Karpas-422 (cell line): Measurements from ENCODE around the gene RAD51B. TPM values are rescaled to one million over a fixed set of nuclear protein-coding genes. Genes with fewer than 3 reads are reported as not detected.

Experiments used
- DNase-seq: peaks from one replicate; pipeline ENCODE4 v3.0.0-alpha.2; 2015
- H2AFZ ChIP-seq: fragments of 200-600 bp; sonication (generic); 2 replicates; pipeline ENCODE4 v1.6.1; 2014; ENCODE audit warnings: antibody characterized with exemption, low read length, mixed read lengths
- H3K27ac ChIP-seq: fragments of 200-600 bp; sonication (generic); 2 replicates; pipeline ENCODE4 v1.5.1; 2014; ENCODE audit warnings: mild to moderate bottlenecking, low read length, moderate library complexity
- H3K27me3 ChIP-seq: fragments of 200-600 bp; sonication (generic); 2 replicates; pipeline ENCODE4 v1.6.1; 2014; ENCODE audit warnings: low read length, mixed read lengths
- H3K36me3 ChIP-seq: fragments of 200-600 bp; sonication (generic); 2 replicates; pipeline ENCODE4 v1.6.1; 2014; ENCODE audit warnings: low read length, mixed read lengths; ENCODE audit not compliant: insufficient read depth
- H3K4me1 ChIP-seq: fragments of 200-600 bp; sonication (generic); 2 replicates; pipeline ENCODE4 v1.6.1; 2014; ENCODE audit warnings: mild to moderate bottlenecking, low read length, mixed read lengths
- H3K4me2 ChIP-seq: fragments of 200-600 bp; sonication (generic); 2 replicates; pipeline ENCODE4 v1.6.1; 2014; ENCODE audit warnings: low read length, low read depth, mild to moderate bottlenecking; ENCODE audit not compliant: poor library complexity, severe bottlenecking
- H3K4me3 ChIP-seq: fragments of 200-600 bp; sonication (generic); 2 replicates; pipeline ENCODE4 v1.5.1; 2014; ENCODE audit warnings: mild to moderate bottlenecking, antibody characterized with exemption, low read length, mixed read lengths
- H3K79me2 ChIP-seq: fragments of 200-600 bp; sonication (generic); 2 replicates; pipeline ENCODE4 v1.6.1; 2014; ENCODE audit warnings: mild to moderate bottlenecking, low read length, mixed read lengths
- H3K9ac ChIP-seq: fragments of 200-600 bp; sonication (generic); 2 replicates; pipeline ENCODE4 v1.6.0; 2014; ENCODE audit warnings: low read length
- H3K9me2 ChIP-seq: fragments of 200-600 bp; sonication (generic), shearing (Covaris generic); replicated peaks from 2 replicates; pipeline ENCODE4 v1.6.0; 2014; ENCODE audit warnings: mild to moderate bottlenecking, low read length, moderate library complexity; ENCODE audit not compliant: insufficient read depth
- H3K9me3 ChIP-seq: fragments of 300-700, 200-600 bp; sonication (generic); 2 replicates; pipeline ENCODE4 v1.6.1; 2014; ENCODE audit warnings: low read length, mixed read lengths
- H4K20me1 ChIP-seq: fragments of 200-600 bp; sonication (generic); 2 replicates; pipeline ENCODE4 v1.6.1; 2014; ENCODE audit warnings: mild to moderate bottlenecking, antibody characterized with exemption, low read length, low read depth; ENCODE audit not compliant: insufficient read depth
- total RNA-seq: library from RNA; depleted of rRNA; stranded (reverse); fragments of >200 nt; shearing (Covaris generic); gene quantifications from 2 replicates; pipeline ENCODE4 v1.2.3, GENCODE V29; 2014; ENCODE audit warnings: low replicate concordance

The RAD51B gene
- total RNA-seq, 1 experiment from 2014 or later = 107 TPM

DNA sequence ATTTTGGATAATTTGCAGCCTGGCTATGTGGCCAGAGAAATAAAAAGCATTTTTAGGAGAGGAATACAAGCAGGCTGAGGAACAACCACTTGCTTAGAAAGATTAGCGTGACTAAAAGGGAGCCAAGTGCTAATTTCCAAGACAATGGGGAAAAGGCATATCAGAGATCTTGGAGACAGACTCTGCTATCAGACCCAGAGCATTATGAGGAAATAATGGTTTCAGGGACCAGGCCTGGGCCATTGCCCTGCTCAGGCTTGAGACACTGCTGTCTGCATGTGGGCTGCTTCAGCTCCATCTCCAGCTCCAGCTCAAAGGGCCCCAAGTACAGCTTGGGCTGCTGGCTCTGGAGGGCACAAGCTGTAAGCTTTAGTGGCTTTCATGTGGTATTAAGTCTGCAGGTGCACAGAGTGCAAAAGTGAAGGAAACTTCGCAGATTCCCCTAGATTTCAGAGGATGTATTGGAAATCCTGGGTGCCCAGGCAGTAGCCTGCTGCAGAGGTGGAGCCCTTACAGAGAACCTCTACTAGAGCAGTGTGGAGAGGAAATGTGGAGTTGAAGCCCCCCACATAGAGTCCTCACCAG, 524.0 kb downstream of the RAD51B start:
- Histone ChIP-seq H3K9ac (no peak overlapping the region), H3K27me3 (no peaks in the 10 kb centered on the region), H3K36me3 (no peaks in the 10 kb centered on the region)

DNA sequence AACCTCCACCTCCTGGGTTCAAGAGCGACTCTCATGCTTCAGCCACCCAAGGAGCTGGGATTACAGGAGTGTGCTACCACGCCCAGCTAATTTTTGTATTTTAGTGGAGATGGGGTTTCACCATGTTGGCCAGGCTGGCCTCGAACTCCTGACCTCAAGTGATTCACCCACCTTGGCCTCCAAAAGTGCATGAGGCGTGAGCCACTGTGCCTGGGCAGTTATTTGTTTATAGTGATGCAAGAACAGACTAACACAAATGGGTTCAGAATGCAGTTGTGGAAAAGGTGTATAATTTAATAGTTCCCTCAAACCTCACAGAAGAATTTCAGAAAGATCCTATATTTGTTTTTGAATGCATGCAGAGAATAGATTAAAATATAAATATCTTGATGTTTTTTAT, 526.2 kb downstream of the RAD51B start:
- no peak for DNase-seq
- Histone ChIP-seq H3K27me3 (no peaks in the 10 kb centered on the region), H2AFZ (no peak overlapping the region), H3K27ac (no peak overlapping the region), H3K9me2 (no peaks in the 10 kb centered on the region), H3K36me3 (no peaks in the 10 kb centered on the region), H3K4me3 (no peak overlapping the region), H3K9ac (no peak overlapping the region), H3K4me1 (no peaks in the 10 kb centered on the region), H3K4me2 (no peak overlapping the region), H3K9me3 (no peaks in the 10 kb centered on the region), H3K79me2 (no peaks in the 10 kb centered on the region), H4K20me1 (no peaks in the 10 kb centered on the region)

More for the DNA sequence above, 524.0 kb downstream of the RAD51B start:
- no peak for DNase-seq
- no peak overlapping the region for H2AFZ ChIP-seq
- no peak overlapping the region for H3K4me2 ChIP-seq
- no peak overlapping the region for H3K4me3 ChIP-seq
- no peaks in the 10 kb centered on the region for H4K20me1 ChIP-seq
- no peak overlapping the region for H3K27ac ChIP-seq
- H3K79me2 ChIP-seq = no peaks in the 10 kb centered on the region
- no peaks in the 10 kb centered on the region for H3K9me2 ChIP-seq
- no peaks in the 10 kb centered on the region for H3K9me3 ChIP-seq
- no peaks in the 10 kb centered on the region for H3K4me1 ChIP-seq

DNA sequence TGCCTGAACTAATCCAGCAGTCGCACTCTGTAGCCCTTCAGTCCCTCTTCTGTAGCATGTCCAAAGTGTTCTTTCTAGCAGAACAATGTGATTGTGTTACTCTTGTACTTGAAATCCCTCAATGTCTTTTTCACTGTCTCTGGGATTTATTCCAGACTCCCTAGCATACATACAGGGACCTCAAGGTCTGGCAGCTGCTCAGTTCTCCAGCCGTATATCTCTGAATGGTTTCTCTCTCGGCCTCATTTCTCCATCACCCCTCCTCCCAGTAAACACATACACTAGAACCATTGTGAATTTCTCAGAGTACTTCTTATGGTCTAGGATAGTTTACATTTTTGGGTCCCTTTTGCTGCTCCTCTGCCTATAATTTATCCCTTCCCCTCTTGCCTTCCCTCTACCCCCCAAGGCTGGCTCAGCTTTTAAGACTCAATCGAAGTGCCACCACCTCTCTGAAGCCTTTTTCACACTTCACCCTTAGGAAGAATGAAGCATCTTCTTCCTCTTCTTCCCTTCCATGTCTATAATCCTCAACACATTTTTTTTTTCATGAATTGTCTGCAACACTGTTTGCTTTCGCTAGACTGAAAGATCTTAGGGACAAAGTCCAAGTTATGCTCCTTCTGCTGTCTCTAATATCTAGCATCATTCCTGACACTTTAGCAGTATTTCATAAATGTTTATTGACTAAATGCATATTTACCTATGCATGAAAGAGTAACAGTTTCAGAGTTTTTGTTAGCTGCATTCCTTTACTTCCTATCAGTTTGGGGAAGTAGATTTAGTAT, 527.2 kb downstream of the RAD51B start:
- Histone ChIP-seq H3K9me2 (no peaks in the 10 kb centered on the region), H3K27ac (no peak overlapping the region), H3K36me3 (no peaks in the 10 kb centered on the region), H2AFZ (no peak overlapping the region), H4K20me1 (no peaks in the 10 kb centered on the region), H3K4me2 (no peak overlapping the region), H3K4me3 (no peak overlapping the region), H3K9me3 (no peaks in the 10 kb centered on the region), H3K27me3 (no peaks in the 10 kb centered on the region), H3K79me2 (no peaks in the 10 kb centered on the region), H3K4me1 (no peaks in the 10 kb centered on the region), H3K9ac (no peak overlapping the region)
- DNase-seq = no peak

DNA sequence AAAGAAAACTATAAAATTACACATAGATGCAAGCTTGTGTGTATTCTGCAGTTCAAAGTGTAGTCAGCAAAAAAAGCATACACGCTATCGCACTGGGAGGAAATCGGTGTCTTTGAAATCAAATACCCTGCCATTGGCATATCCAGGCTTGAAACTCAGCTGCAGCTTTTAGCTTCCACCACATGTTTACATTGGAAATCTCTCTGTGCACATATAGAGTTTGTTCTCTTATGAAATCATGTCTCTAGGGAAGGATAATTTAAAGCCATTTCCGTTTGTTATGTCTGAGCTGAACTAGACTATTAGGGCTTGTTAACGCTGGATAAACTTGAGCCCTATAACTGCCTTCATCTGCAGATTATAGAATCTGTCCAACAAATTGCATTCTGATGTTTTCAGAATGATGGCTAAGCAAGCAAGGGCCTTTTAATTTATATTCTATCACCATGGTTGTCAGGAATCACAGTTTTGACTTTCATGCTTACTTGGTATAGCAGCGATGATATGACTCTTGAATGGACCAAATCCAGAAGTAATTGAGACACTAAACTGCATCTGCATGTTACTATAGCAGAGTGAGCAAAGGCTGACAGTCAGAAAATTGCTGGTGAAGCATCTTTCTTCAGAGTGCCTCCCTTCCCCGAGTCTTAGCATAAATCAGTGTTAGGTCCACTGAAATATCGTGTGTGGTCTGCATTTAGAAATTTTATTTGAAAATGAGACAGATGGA, 530.5 kb downstream of the RAD51B start:
- Histone ChIP-seq H3K36me3 (no peaks in the 10 kb centered on the region), H2AFZ (no peak overlapping the region), H3K4me2 (no peak overlapping the region), H3K79me2 (no peaks in the 10 kb centered on the region), H4K20me1 (no peaks in the 10 kb centered on the region), H3K9ac (no peak overlapping the region), H3K9me3 (no peaks in the 10 kb centered on the region), H3K27ac (no peak overlapping the region), H3K4me1 (no peaks in the 10 kb centered on the region), H3K4me3 (no peak overlapping the region), H3K27me3 (no peaks in the 10 kb centered on the region), H3K9me2 (no peaks in the 10 kb centered on the region)
- no peak for DNase-seq

DNA sequence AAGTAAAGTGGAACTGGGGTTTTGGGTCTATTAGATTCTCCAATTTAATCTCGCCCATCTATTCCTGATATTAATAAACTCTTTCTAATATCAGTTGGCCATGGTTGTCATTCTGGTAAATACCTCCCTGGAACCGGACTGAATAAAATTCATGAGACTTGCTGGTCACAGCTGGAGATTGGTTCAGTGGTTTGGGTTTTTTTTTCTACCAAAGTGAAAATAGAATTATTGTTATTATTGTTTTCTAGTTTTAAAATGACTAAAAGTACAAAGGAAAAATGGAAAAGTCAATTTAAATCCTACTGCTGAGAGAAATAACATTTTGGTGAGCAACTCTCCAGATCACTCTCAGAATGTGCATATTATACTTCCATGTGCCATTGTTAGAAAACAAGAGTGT, 535.8 kb downstream of the RAD51B start:
- H3K27ac ChIP-seq = no peak overlapping the region

DNA sequence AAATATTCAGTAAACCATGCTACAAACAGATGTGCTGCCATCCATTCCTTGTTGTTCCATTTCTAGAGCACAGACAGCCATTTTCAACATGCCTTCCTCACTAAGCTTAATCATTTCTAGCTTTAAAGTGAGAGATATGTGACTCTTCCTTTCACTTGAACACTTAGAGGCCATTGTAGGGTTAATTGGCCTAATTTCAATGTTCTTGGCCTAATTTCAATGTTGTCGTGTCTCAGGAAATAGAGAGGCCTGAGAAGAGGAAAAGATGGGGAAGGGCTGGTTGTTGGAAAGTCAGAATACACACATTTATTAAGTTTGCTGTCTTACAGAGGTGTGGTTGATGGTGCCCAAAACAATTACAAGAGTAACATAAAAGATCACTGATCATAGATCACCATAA, 538.2 kb downstream of the RAD51B start:
- Histone ChIP-seq H3K36me3 (no peaks in the 10 kb centered on the region), H3K9me2 (no peaks in the 10 kb centered on the region), H3K4me3 (no peak overlapping the region), H3K9me3 (no peaks in the 10 kb centered on the region), H3K4me2 (no peak overlapping the region), H3K27ac (no peak overlapping the region), H4K20me1 (no peaks in the 10 kb centered on the region; the same call in 1 of the 2 replicates), H3K4me1 (no peaks in the 10 kb centered on the region), H3K79me2 (no peaks in the 10 kb centered on the region), H3K27me3 (no peaks in the 10 kb centered on the region), H2AFZ (no peak overlapping the region), H3K9ac (no peak overlapping the region)
- DNase-seq = no peak

More for the DNA sequence above, 535.8 kb downstream of the RAD51B start:
- no peaks in the 10 kb centered on the region for H3K27me3 ChIP-seq
- H3K36me3 ChIP-seq = no peaks in the 10 kb centered on the region
- no peaks in the 10 kb centered on the region for H3K4me1 ChIP-seq
- H2AFZ ChIP-seq = no peak overlapping the region
- H3K4me2 ChIP-seq = no peak overlapping the region
- no peaks in the 10 kb centered on the region; the same call in 1 of the 2 replicates for H4K20me1 ChIP-seq
- no peaks in the 10 kb centered on the region for H3K79me2 ChIP-seq
- no peaks in the 10 kb centered on the region for H3K9me3 ChIP-seq
- no peak for DNase-seq
- no peaks in the 10 kb centered on the region for H3K9me2 ChIP-seq
- no peak overlapping the region for H3K9ac ChIP-seq
- no peak overlapping the region for H3K4me3 ChIP-seq

DNA sequence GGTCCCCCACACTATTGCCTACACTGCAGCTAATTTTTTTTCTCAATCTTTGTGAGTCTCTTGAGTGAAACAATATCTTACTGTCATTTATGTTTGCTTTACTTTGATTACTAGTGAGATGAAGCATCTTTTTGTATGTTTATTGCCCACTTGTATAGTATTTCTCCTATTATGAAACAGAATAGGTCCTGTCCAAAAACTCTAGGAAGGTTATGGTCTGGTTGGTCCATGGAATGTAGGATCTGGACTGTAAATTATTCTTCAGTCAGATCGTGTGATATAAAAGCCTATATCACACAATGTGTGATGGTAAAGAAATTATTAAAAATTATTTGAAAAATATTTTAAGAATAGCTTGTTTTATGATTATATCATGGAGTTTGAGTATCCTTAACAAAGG, 538.9 kb downstream of the RAD51B start:
- no peaks in the 10 kb centered on the region for H3K27me3 ChIP-seq
- no peak for DNase-seq

More for the DNA sequence above, 538.9 kb downstream of the RAD51B start:
- H3K79me2 ChIP-seq = no peaks in the 10 kb centered on the region
- no peak overlapping the region for H2AFZ ChIP-seq
- no peaks in the 10 kb centered on the region for H3K4me1 ChIP-seq
- H3K36me3 ChIP-seq = no peaks in the 10 kb centered on the region
- H3K9ac ChIP-seq = no peak overlapping the region
- no peak overlapping the region for H3K4me2 ChIP-seq
- H3K27ac ChIP-seq = no peak overlapping the region
- no peak overlapping the region for H3K4me3 ChIP-seq
- H3K9me2 ChIP-seq = no peaks in the 10 kb centered on the region
- no peaks in the 10 kb centered on the region; the same call in 1 of the 2 replicates for H4K20me1 ChIP-seq
- H3K9me3 ChIP-seq = no peaks in the 10 kb centered on the region
